Hepatocyte (in vitro differentiated cells): ENCODE measurements around the gene DDTL. TPM values are rescaled to one million over a fixed set of nuclear protein-coding genes. Genes with fewer than 3 reads are reported as not detected.

Source experiments
- polyA plus RNA-seq: library from polyadenylated mRNA; unstranded; fragments of >200 nt; fragmentation: Nextera tagmentation; extraction: Ambion mirVana; gene quantifications from 2 replicates; pipeline ENCODE4 v1.2.1, GENCODE V29; 2016
- total RNA-seq: library from RNA; depleted of rRNA; stranded (reverse); fragments of >200 nt; gene quantifications from 2 replicates; pipeline ENCODE4 v1.2.3, GENCODE V29; 2014

The DDTL gene
- total and polyA plus RNA-seq, 2 experiments from 2014 or later = 4.7 TPM; not detected in 1

Other genes with a start within 250 kb of the DDTL start
- 4.6 and 5.2 TPM in 2 replicates for gene ZNF70, start 215.8 kb upstream of the DDTL start, total RNA-seq
- 1.3 and 2.3 TPM in 2 replicates for gene ZNF70, start 215.8 kb upstream of the DDTL start, polyA plus RNA-seq
- gene VPREB3, start 212.5 kb upstream of the DDTL start, total RNA-seq = not detected in 2 replicates
- not detected in 2 replicates for gene VPREB3, start 212.5 kb upstream of the DDTL start, polyA plus RNA-seq
- not detected in 2 replicates for gene C22orf15, start 203.9 kb upstream of the DDTL start, total RNA-seq
- gene C22orf15, start 203.9 kb upstream of the DDTL start, polyA plus RNA-seq = 0.35 and 0.37 TPM in 2 replicates
- gene CHCHD10, start 198.9 kb upstream of the DDTL start, total RNA-seq = 4.0 and 36.5 TPM in 2 replicates
- 53.0 and 68.1 TPM in 2 replicates for gene CHCHD10, start 198.9 kb upstream of the DDTL start, polyA plus RNA-seq
- 27.9 and 36.2 TPM in 2 replicates for gene MMP11, start 194.0 kb upstream of the DDTL start, total RNA-seq
- 22.8 and 25.2 TPM in 2 replicates for gene MMP11, start 194.0 kb upstream of the DDTL start, polyA plus RNA-seq
- gene SMARCB1, start 179.9 kb upstream of the DDTL start, total RNA-seq = 84.3 and 88.2 TPM in 2 replicates
- 103 and 120 TPM in 2 replicates for gene SMARCB1, start 179.9 kb upstream of the DDTL start, polyA plus RNA-seq
- gene DERL3, start 127.9 kb upstream of the DDTL start, total RNA-seq = 1.6 and 1.8 TPM in 2 replicates
- gene DERL3, start 127.9 kb upstream of the DDTL start, polyA plus RNA-seq = 5.1 and 6.1 TPM in 2 replicates
- 11.6 and 15.0 TPM in 2 replicates for gene SLC2A11, start 109.0 kb upstream of the DDTL start, total RNA-seq
- 15.0 and 20.9 TPM in 2 replicates for gene SLC2A11, start 109.0 kb upstream of the DDTL start, polyA plus RNA-seq
- 240 and 306 TPM in 2 replicates for gene MIF, start 72.5 kb upstream of the DDTL start, total RNA-seq
- 2,070 and 2,177 TPM in 2 replicates for gene MIF, start 72.5 kb upstream of the DDTL start, polyA plus RNA-seq
- gene GSTT2B, start 5.7 kb upstream of the DDTL start, total RNA-seq = 0.24 and 1.3 TPM in 2 replicates
- 3.0 and 5.6 TPM in 2 replicates for gene GSTT2B, start 5.7 kb upstream of the DDTL start, polyA plus RNA-seq
- 136 and 143 TPM in 2 replicates for gene DDT, start 7.6 kb downstream of the DDTL start, total RNA-seq
- 213 and 223 TPM in 2 replicates for gene DDT, start 7.6 kb downstream of the DDTL start, polyA plus RNA-seq
- not detected in 2 replicates for gene GSTT2, start 13.2 kb downstream of the DDTL start, total RNA-seq
- 0.15 TPM in 1 of 2 replicates, not detected in the other for gene GSTT2, start 13.2 kb downstream of the DDTL start, polyA plus RNA-seq
- not detected in 2 replicates for gene GSTT4, start 38.6 kb downstream of the DDTL start, total RNA-seq
- not detected in 2 replicates for gene GSTT4, start 38.6 kb downstream of the DDTL start, polyA plus RNA-seq
- 24.7 and 34.5 TPM in 2 replicates for gene CABIN1, start 44.4 kb downstream of the DDTL start, total RNA-seq
- 20.9 and 21.7 TPM in 2 replicates for gene CABIN1, start 44.4 kb downstream of the DDTL start, polyA plus RNA-seq
- 6.1 and 9.7 TPM in 2 replicates for gene SUSD2, start 214.6 kb downstream of the DDTL start, total RNA-seq
- 6.9 and 10.8 TPM in 2 replicates for gene SUSD2, start 214.6 kb downstream of the DDTL start, polyA plus RNA-seq